Muscle of leg (tissue), 11 donors: ENCODE results near the gene CREG2. TPM values are rescaled to one million over a fixed set of nuclear protein-coding genes. Genes with fewer than 3 reads are reported as not detected.

Source experiments
- DNase-seq: peaks from one replicate; pipeline ENCODE4 v3.0.0; 2013
- H3K27ac ChIP-seq: one replicate; pipeline ENCODE4 v1.5.1; 2013; ENCODE audit warnings: mild to moderate bottlenecking, low read length, control low read depth
- H3K27me3 ChIP-seq: one replicate; pipeline ENCODE4 v1.6.1; 2013; ENCODE audit warnings: low read length; ENCODE audit not compliant: control insufficient read depth, insufficient read depth
- H3K36me3 ChIP-seq: one replicate; pipeline ENCODE4 v1.6.1; 2013; ENCODE audit warnings: low read length; ENCODE audit not compliant: control insufficient read depth, insufficient read depth
- H3K4me1 ChIP-seq: one replicate; pipeline ENCODE4 v1.6.1; 2013; ENCODE audit warnings: low read length; ENCODE audit not compliant: control insufficient read depth, insufficient read depth
- H3K4me3 ChIP-seq: one replicate; pipeline ENCODE4 v1.5.1; 2013; ENCODE audit warnings: low read length, control low read depth
- H3K9me3 ChIP-seq: replicated peaks from 2 replicates; pipeline ENCODE4 v1.6.1; 2013; ENCODE audit warnings: low read depth, low read length; ENCODE audit not compliant: control insufficient read depth
- WGBS: methylation state at CpG from one replicate; pipeline ENCODE4 v1.1.5; 2013; ENCODE audit warnings: missing lambda C conversion rate; ENCODE audit not compliant: insufficient coverage; 5-methylcytosine and 5-hydroxymethylcytosine counted together
- polyA plus RNA-seq, 8 donors: library from polyadenylated mRNA; unstranded; fragments of 120-200 nt; gene quantifications; one replicate each; pipeline versions ENCODE4 v1.2.1 to v1.2.3, GENCODE V29; 2013; ENCODE audit warnings: inconsistent platforms in 1 of 8, low replicate concordance in 1 of 8; ENCODE audit not compliant: insufficient read length in 8 of 8, insufficient read depth in 1 of 8
- total RNA-seq: library from RNA; stranded (reverse); fragments of 120-200 nt; gene quantifications from one replicate; pipeline ENCODE4 v1.2.4, GENCODE V29; 2013

Gene CREG2
- total and polyA plus RNA-seq, 9 donors: 2.4 to 5.3 (median 3.5) TPM

DNA sequence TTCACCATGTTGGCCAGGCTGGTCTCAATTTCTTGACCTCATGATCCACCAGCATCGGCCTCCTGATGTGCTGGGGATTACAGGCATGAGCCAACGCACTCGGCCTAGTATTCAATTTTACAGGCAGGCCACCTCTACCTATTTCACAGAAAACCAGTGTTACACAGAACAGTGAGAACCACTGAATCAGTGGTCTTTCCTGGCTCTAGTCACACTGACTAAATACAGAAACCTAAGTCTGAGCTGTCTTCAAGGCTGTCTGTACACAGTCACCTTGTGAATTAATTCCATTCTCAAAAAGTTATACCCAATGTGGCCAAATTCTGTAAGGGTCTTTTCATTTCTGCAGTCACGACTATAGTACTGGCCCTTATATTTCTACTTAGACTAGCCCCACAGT is 82.3 kb downstream of the CREG2 start:
- H3K36me3 ChIP-seq: peaks cover 3% of the 10 kb centered on the region
- no peaks in the 10 kb centered on the region for H3K9me3 ChIP-seq
- H3K4me1 ChIP-seq: peaks cover 13% of the 10 kb centered on the region
- H3K27ac ChIP-seq: no peak overlapping the region
- no peak for DNase-seq
- no peaks in the 10 kb centered on the region for H3K27me3 ChIP-seq
- WGBS: 78% methylated on average over 4 of the region's 4 CpGs
- H3K4me3 ChIP-seq: no peak overlapping the region

DNA sequence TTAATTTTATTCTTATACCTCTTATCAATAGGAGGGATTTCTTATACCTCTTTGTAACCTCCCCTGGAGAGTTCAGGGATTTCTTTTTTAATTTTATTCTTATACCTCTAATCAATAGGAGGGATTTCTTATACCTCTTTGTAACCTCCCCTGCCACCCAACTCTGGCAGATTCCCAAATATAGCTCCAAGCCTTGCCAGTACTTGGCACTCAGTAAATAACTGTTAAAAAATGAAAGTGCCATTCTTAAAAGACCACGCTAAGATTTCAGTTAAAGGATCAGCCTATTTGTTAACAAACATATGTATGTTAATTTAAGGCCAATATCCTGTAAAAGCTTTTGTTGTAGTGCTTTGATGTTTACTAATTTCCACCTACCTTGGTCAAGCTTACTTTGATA is 83.6 kb downstream of the CREG2 start:
- H3K4me3 ChIP-seq: no peak overlapping the region
- H3K27me3 ChIP-seq: no peaks in the 10 kb centered on the region
- H3K9me3 ChIP-seq: no peaks in the 10 kb centered on the region
- no peak overlapping the region for H3K27ac ChIP-seq
- peaks cover 12% of the 10 kb centered on the region for H3K4me1 ChIP-seq
- DNase-seq: no peak
- H3K36me3 ChIP-seq: peaks cover 7% of the 10 kb centered on the region
- no CpG with 5 or more reads among the region's 1 CpG for WGBS

DNA sequence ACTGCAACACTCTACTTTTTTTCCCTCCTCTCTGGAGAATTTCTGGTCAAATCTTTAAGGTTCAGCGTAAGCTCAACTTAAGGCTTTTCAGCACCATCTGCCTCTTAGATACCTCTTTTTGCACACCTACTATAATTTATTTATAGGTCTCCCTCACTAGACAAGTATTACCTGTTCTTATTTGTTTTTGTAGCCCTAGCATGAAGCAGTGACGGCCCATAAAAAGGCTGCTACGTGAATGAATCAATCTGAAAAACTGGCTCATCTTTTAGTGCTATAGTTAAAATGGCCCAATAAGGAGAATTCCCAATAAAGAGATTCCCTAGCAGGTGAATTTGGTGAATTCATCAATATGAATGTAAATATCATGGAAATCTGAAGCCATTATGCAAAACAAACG is 85.3 kb downstream of the CREG2 start:
- Histone ChIP-seq H3K4me3 (no peak overlapping the region), H3K9me3 (no peaks in the 10 kb centered on the region), H3K36me3 (peaks cover 7% of the 10 kb centered on the region), H3K27ac (no peak overlapping the region), H3K4me1 (peaks cover 10% of the 10 kb centered on the region), H3K27me3 (no peaks in the 10 kb centered on the region)
- no CpG with 5 or more reads among the region's 4 CpGs for WGBS
- no peak for DNase-seq

DNA sequence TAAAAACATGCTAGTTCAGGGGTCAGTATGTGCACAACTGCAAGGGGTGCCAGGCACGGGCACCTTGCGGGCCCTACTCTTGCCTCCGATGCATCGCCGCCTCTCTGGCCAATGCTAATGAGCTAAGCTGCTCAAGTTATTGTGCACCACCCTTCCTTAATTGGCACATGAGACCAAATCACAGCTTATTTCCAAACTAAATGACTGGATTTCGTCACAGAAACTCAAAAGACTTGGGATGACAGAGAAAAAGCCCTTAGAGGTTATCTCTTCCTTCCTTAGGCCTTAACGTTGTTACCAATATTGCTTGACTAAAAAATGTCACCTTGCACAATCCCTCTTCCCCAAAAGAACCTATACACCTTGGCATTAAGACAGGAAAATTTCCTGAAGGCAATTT is 86.5 kb downstream of the CREG2 start:
- Histone ChIP-seq H3K9me3 (no peaks in the 10 kb centered on the region), H3K27me3 (no peaks in the 10 kb centered on the region), H3K4me3 (no peak overlapping the region), H3K4me1 (peaks cover 4% of the 10 kb centered on the region), H3K27ac (no peak overlapping the region), H3K36me3 (peaks cover 7% of the 10 kb centered on the region)
- DNase-seq: no peak
- 73% methylated on average over 6 of the region's 7 CpGs for WGBS

DNA sequence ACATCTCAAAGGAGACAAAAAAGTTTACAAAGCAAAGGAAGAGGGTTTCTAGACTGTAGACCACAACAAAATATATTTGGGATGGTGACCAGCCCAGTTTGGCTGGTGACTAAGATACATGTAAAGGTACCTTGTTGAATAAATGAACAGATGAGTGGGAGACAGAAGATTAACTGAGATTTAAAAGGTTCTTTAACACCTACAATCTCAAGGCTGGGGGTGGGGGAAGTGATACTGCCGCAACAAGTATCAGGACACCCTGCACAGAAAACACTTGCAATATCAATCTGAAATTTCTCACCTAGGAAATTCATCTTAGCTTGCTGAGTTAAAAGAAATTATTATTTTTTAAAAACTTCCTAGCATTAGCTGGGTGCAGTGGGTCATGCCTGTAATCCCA is 87.1 kb downstream of the CREG2 start:
- H3K27ac ChIP-seq: no peak overlapping the region
- WGBS: no CpG with 5 or more reads among the region's 1 CpG
- no peaks in the 10 kb centered on the region for H3K9me3 ChIP-seq
- H3K27me3 ChIP-seq: no peaks in the 10 kb centered on the region
- H3K4me1 ChIP-seq: peaks cover 2% of the 10 kb centered on the region
- no peak for DNase-seq
- H3K36me3 ChIP-seq: peaks cover 7% of the 10 kb centered on the region
- H3K4me3 ChIP-seq: no peak overlapping the region

DNA sequence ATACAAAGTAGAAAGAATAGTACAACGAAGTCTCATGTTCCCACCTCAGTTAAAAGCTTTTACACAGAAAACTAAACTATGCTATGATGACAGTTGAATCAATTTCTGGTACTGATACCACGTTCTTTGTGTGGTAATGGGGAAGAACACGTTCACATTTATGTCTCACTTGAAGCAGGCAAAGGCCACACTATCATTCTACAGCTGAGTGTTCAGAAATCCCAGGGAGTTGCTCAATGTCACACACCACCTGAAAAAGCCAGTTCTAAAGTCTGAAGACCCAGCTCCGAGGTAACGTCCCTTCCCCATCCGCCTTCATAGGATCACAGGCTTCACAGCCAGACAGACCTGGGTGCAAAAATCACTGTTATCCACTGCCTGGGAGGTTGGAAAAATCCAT is 87.7 kb downstream of the CREG2 start:
- Histone ChIP-seq H3K27ac (no peak overlapping the region), H3K4me3 (no peak overlapping the region), H3K27me3 (no peaks in the 10 kb centered on the region), H3K36me3 (peaks cover 7% of the 10 kb centered on the region), H3K9me3 (no peaks in the 10 kb centered on the region), H3K4me1 (peaks cover 2% of the 10 kb centered on the region)
- WGBS: 60% methylated on average over 1 of the region's 6 CpGs
- DNase-seq: no peak

DNA sequence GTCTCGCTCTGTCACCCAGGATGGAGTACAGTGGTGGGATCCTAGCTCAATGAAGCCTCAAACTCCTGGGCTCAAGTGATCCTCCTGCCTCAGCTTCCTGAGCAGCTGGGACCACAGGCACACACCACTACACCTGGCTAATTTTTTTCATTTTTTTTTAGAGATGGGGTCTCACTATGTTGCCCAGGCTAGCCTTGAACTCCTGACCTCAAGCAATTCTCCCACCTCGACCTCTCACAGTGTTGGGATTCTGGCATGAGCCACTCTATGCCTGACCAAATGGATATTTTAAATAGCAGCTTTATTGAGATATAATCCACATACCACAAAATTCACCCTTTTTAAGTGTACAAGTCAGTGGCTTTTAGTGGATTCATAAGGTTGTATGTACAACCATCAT is 89.9 kb downstream of the CREG2 start:
- WGBS: 80% methylated on average over 1 of the region's 2 CpGs
- Histone ChIP-seq H3K27me3 (no peaks in the 10 kb centered on the region), H3K36me3 (peaks cover 8% of the 10 kb centered on the region), H3K4me1 (peaks cover 2% of the 10 kb centered on the region), H3K9me3 (no peaks in the 10 kb centered on the region), H3K4me3 (no peak overlapping the region), H3K27ac (no peak overlapping the region)
- DNase-seq: no peak

DNA sequence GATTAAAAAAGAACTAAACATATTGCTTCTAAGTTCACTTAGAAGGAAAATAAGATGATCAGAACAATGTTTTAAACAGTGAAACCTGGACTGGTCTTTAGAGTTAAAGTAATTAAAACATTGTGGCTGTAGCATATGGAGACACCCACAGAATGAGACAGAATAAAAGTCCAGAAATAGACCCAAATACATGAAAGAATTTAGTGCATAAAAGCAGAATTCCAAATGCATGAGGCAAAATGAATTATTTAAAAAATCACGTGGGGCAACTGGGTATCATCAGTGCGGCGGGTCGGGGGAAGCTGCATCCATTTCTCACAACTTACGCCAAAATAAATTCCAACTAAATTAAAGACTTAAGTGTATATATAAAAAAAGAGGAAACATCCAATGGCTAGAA is 90.9 kb downstream of the CREG2 start:
- no peak for DNase-seq
- Histone ChIP-seq H3K36me3 (peaks cover 11% of the 10 kb centered on the region), H3K27ac (no peak overlapping the region), H3K4me1 (peaks cover 2% of the 10 kb centered on the region), H3K27me3 (no peaks in the 10 kb centered on the region), H3K4me3 (no peak overlapping the region), H3K9me3 (no peaks in the 10 kb centered on the region)
- no CpG with 5 or more reads among the region's 5 CpGs for WGBS

DNA sequence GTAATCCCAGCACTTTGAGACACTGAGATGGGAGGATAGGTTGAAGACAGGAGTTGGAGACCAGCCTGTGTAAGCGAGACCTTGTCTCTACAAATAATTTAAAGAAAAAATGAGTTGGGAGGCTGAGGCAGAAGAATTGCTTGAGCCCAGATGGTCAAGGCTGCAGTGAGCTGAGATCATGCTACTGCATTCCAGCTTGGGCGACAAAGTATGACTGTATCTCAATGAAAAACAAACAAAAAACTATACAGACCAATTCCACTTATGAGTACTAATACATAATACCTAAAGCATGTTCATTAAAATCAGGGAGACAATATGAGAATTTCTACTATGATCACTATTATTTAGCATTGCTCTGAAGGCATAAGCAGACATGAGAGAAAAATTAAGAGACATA is 91.4 kb downstream of the CREG2 start:
- Histone ChIP-seq H3K4me1 (peaks cover 2% of the 10 kb centered on the region), H3K4me3 (no peak overlapping the region), H3K27ac (no peak overlapping the region), H3K9me3 (no peaks in the 10 kb centered on the region), H3K36me3 (peaks cover 11% of the 10 kb centered on the region), H3K27me3 (no peaks in the 10 kb centered on the region)
- WGBS: no CpG with 5 or more reads among the region's 2 CpGs
- DNase-seq: no peak
